ENCODE measurements around the gene SLC35E1. TPM values are rescaled to one million over a fixed set of nuclear protein-coding genes. Genes with fewer than 3 reads are reported as not detected.

SLC35E1 gene
- total and polyA plus RNA-seq, 2 donors (not counting 3 experiments of a cell fraction or from before 2014, with no cell fraction given), result 36.0 to 37.5 TPM

- dilution Hi-C loops (cut with MboI; ENCODE audit: extremely low pct_ligation_motif_present, low sequenced_read_pairs), result no loop called here
- BruUV-seq (replicated peaks), result no TSS peak
- TF ChIP-seq MAX (IDR thresholded peaks at IDR 0.05; ENCODE audit: insufficient read depth, insufficient read length) (no peak), EZH2 (IDR thresholded peaks at IDR 0.05; ENCODE audit: borderline replicate concordance, low read depth, low read length, severe bottlenecking) (no peak), JUN (IDR thresholded peaks at IDR 0.05; ENCODE audit: borderline replicate concordance, insufficient read depth, insufficient read length, low read depth) (no peak), MYC (IDR thresholded peaks at IDR 0.05; ENCODE audit: low read depth, low read length) (no peak), FOS (IDR thresholded peaks at IDR 0.05; ENCODE audit: borderline replicate concordance, insufficient read depth, low read length) (no peak), CTCF (IDR thresholded peaks at IDR 0.05; ENCODE audit: extremely low read depth in 1 of 2, insufficient read depth in 1 of 2, low read depth in 1 of 2, low read length in 2 of 2) (no peak), POLR2A (IDR thresholded peaks at IDR 0.05; ENCODE audit: low read depth, low read length) (no peak), POLR2AphosphoS5 (IDR thresholded peaks at IDR 0.05; ENCODE audit: insufficient read depth, low read depth, low read length) (no peak), GATA2 (IDR thresholded peaks at IDR 0.05; ENCODE audit: insufficient read depth, insufficient read length, low read depth, low read length) (no peak)
- Histone ChIP-seq H4K20me1 (replicated peaks; ENCODE audit: control insufficient read depth, extremely low read depth, insufficient read depth, low read length) (peaks cover 4% of the 10 kb centered on the region), H3K9me3 (replicated peaks; ENCODE audit: control insufficient read depth, insufficient read depth, low read length) (no peaks in the 10 kb centered on the region), H3K9ac (replicated peaks; ENCODE audit: extremely low read depth, insufficient read depth, low read length) (no peak overlapping the region), H3K36me3 (ENCODE audit: control insufficient read depth in 2 of 2, extremely low read depth in 1 of 2, insufficient read depth in 2 of 2, low read length in 2 of 2) (no peaks in the 10 kb centered on the region), H3K9me1 (replicated peaks; ENCODE audit: control insufficient read depth, extremely low read depth, insufficient read depth, low read length) (no peaks in the 10 kb centered on the region), H3K4me2 (ENCODE audit: insufficient read depth, low read length) (no peak overlapping the region), H3K4me3 (replicated peaks in 1 of 3; ENCODE audit: insufficient read depth in 1 of 3, low read depth in 1 of 3, low read length in 3 of 3) (no peak overlapping the region), H2AFZ (ENCODE audit: low read depth, low read length) (no peak overlapping the region), H3K4me1 (ENCODE audit: control insufficient read depth, extremely low read depth, insufficient read depth, low read length) (peaks cover 4% of the 10 kb centered on the region), H3K27me3 (ENCODE audit: control insufficient read depth in 2 of 2, insufficient read depth in 2 of 2, low read length in 2 of 2) (no peaks in the 10 kb centered on the region), H3K27ac (ENCODE audit: insufficient read depth, low read depth, low read length) (no peak overlapping the region), H3K79me2 (ENCODE audit: control insufficient read depth, insufficient read depth, low read length) (peaks cover 84% of the 10 kb centered on the region)
- intact Hi-C loops (cut with micrococcal nuclease), result no loop called here
- ChIA-PET POLR2A (no interaction called here), CTCF (no interaction called here)
- DNase-seq (ENCODE audit: low read depth, low spot score) (peak; percentile 32), FAIRE-seq (no peak)
These were observed 33.4 kb upstream of the SLC35E1 start for GRCh38 chr19:16605553-16605994.

Measured in endothelial cell of umbilical vein (primary cell).